GM21367 (cell line): ENCODE results near the gene COMMD2.

Experiments
- ATAC-seq: cut with Tn5 transposase; IDR thresholded peaks from one replicate; pipeline ENCODE4 v1.9.1; 2021; ENCODE audit not compliant: unreplicated experiment

Gene COMMD2

GRCh38 chr3:149752051-149752787 is at the start of gene COMMD2:
TSS of gene COMMD2 (minus strand) at chr3:149752489. CDS start at chr3:149752444, 45 bp downstream.
- peak; percentile 99 for ATAC-seq

GRCh38 chr3:149801639-149802038 is 49.4 kb upstream of the COMMD2 start:
- ATAC-seq = no peak

GRCh38 chr3:149801195-149801594 is 48.9 kb upstream of the COMMD2 start:
- no peak for ATAC-seq

- no peak for ATAC-seq
Observed at GRCh38 chr3:149800693-149801092, 48.4 kb upstream of the COMMD2 start.

GRCh38 chr3:149796026-149796425 is 43.7 kb upstream of the COMMD2 start:
- ATAC-seq = no peak

GRCh38 chr3:149792452-149793270 is 40.4 kb upstream of the COMMD2 start, which contains the start of gene ANKUB1:
TSS of gene ANKUB1 (minus strand) at chr3:149792554. CDS start at chr3:149792366, 188 bp downstream.
- ATAC-seq = no peak

- ATAC-seq = no peak
Observed at GRCh38 chr3:149790698-149791097, 38.4 kb upstream of the COMMD2 start.

- ATAC-seq = no peak
Observed at GRCh38 chr3:149790268-149790667, 38.0 kb upstream of the COMMD2 start.

- no peak for ATAC-seq
Observed at GRCh38 chr3:149784064-149784704, 31.9 kb upstream of the COMMD2 start.

GRCh38 chr3:149783576-149783975 is 31.3 kb upstream of the COMMD2 start:
- ATAC-seq = no peak

- ATAC-seq = no peak
Observed at GRCh38 chr3:149781741-149782140, 29.5 kb upstream of the COMMD2 start.

- no peak for ATAC-seq
Observed at GRCh38 chr3:149781211-149781610, 28.9 kb upstream of the COMMD2 start.

- ATAC-seq = no peak
Observed at GRCh38 chr3:149777414-149778214, 25.3 kb upstream of the COMMD2 start.

- ATAC-seq = no peak
Observed at GRCh38 chr3:149776170-149776569, 23.9 kb upstream of the COMMD2 start.

GRCh38 chr3:149772861-149773260 is 20.6 kb upstream of the COMMD2 start:
- ATAC-seq = no peak

- ATAC-seq = peak; percentile 74
Observed at GRCh38 chr3:149771652-149772271, 19.5 kb upstream of the COMMD2 start.

GRCh38 chr3:149770246-149770645 is 18.0 kb upstream of the COMMD2 start:
- no peak for ATAC-seq

GRCh38 chr3:149768704-149769103 is 16.4 kb upstream of the COMMD2 start:
- no peak for ATAC-seq

- ATAC-seq = no peak
Observed at GRCh38 chr3:149767720-149768119, 15.4 kb upstream of the COMMD2 start.

- ATAC-seq = no peak
Observed at GRCh38 chr3:149765762-149766334, 13.6 kb upstream of the COMMD2 start.
